ENCODE measurements around the gene LSM7.

DNA sequence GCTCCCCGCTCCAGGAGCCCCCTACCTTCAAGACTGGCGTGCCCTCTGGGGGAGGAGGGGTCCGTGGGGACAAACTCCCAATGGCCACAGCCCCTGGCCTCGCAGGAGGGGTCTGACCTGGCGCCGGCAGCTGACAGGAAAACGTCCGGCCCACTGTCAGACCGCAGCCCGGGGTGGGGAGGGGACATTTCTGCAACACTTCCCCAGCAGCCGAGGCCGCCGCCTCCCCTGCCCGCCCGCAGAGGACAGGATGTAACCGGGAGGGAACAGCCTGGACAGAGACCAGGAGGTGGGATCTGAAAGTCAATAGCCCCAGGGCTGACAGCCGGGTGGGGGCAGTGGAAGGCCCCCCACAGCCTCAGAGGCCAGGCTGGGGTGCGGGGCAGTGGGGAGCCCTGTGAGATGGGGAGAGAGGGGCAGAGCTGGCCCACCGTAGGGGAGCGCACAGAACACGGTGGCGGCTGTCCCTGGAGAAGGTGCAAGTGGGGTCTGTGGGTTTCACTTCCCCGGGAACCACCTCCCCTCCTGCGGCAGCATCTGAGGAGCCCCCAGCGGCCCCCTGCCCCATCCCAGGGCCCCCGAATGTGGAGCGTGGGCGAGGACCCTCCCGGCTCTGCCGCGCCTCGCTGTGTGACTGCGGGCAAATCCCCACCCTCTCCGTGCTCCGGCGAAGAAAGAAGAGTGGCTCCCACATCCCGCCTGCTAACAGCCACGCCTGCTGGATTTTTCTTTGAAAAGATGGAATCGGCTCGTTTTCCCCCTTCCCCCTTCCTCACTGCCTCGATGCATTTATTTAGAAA, 46.1 kb downstream of the LSM7 start, which contains the start of gene PEAK3:
- TF ChIP-seq CTCF (IDR thresholded peaks at IDR 0.05) (no peak), POLR2AphosphoS5 (IDR thresholded peaks at IDR 0.05; ENCODE audit: insufficient read depth in 1 of 2, low read depth in 1 of 2) (peak in 1 of 2 donors; percentile 57), POLR2A (IDR thresholded peaks at IDR 0.05) (no peak)
